WTC11 (cell line): ENCODE measurements around the gene ERF. TPM values are rescaled to one million over a fixed set of nuclear protein-coding genes. Genes with fewer than 3 reads are reported as not detected.
A peak's percentile ranks its signal among the peaks of the same experiment; 100 is the strongest.

Experiments
- ATAC-seq: fragments of 200-7000 bp; cut with Tn5 transposase; 2 replicates; pipeline ENCODE4 v1.10.0; 2021; ENCODE audit warnings: mild to moderate bottlenecking, moderate library complexity
- CTCF ChIA-PET: fragments of 300-600 bp; sonication (Branson Sonifier 250); formaldehyde crosslinking; loops from one replicate; lab custom pipeline; 2021; ENCODE audit warnings: antibody characterized with exemption; lab: Charles Lee
- POLR2A ChIA-PET: fragments of 350-600 bp; sonication (Branson Sonifier 250); formaldehyde crosslinking; loops from one replicate; lab custom pipeline; 2021; ENCODE audit warnings: antibody characterized with exemption; lab: Charles Lee
- DNase-seq: peaks from one replicate; pipeline ENCODE4 v3.0.0; 2021; ENCODE audit warnings: low spot score
- H3K27ac Mint-ChIP-seq: 2 replicates; pipeline ENCODE4 v1.8.0; 2021; ENCODE audit warnings: mixed read lengths
- H3K27me3 Mint-ChIP-seq: 2 replicates; pipeline ENCODE4 v1.8.0; 2021; ENCODE audit warnings: low read depth, mild to moderate bottlenecking, moderate library complexity, mixed read lengths
- H3K36me3 Mint-ChIP-seq: 2 replicates; pipeline ENCODE4 v1.8.0; 2021; ENCODE audit warnings: mixed read lengths
- H3K4me1 Mint-ChIP-seq: 2 replicates; pipeline ENCODE4 v1.8.0; 2022; ENCODE audit warnings: mixed read lengths
- H3K4me3 Mint-ChIP-seq: 2 replicates; pipeline ENCODE4 v1.8.0; 2021; ENCODE audit warnings: mild to moderate bottlenecking, moderate library complexity, mixed read lengths
- H3K9me3 Mint-ChIP-seq: 2 replicates; pipeline ENCODE4 v1.8.0; 2021; ENCODE audit warnings: mixed read lengths
- CREB1 ChIP-seq: sonication (generic); formaldehyde crosslinking; IDR thresholded peaks from 2 replicates; pipeline ENCODE4 v1.8.0; 2023; ENCODE audit warnings: mild to moderate bottlenecking, missing genetic modification reagents
- ELF4 ChIP-seq: sonication (generic); formaldehyde crosslinking; IDR thresholded peaks from 2 replicates; pipeline ENCODE4 v1.8.1; 2022; ENCODE audit warnings: low read depth, mild to moderate bottlenecking, moderate library complexity, missing genetic modification reagents
- EMX1 ChIP-seq: fragments of 250-450 bp; sonication (Bioruptor Pico); IDR thresholded peaks from 2 replicates; pipeline ENCODE4 v1.8.0; 2021; ENCODE audit warnings: mild to moderate bottlenecking
- ESRRA ChIP-seq: sonication (generic); formaldehyde crosslinking; IDR thresholded peaks from 2 replicates; pipeline ENCODE4 v1.8.1; 2022; ENCODE audit warnings: mild to moderate bottlenecking, missing genetic modification reagents, borderline replicate concordance
- FOXJ3 ChIP-seq: sonication (generic); formaldehyde crosslinking; IDR thresholded peaks from 2 replicates; pipeline ENCODE4 v1.9.0; 2021; ENCODE audit warnings: missing genetic modification reagents, mild to moderate bottlenecking, borderline replicate concordance
- FOXK1 ChIP-seq: sonication (generic); formaldehyde crosslinking; IDR thresholded peaks from 2 replicates; pipeline ENCODE4 v1.8.0; 2022; ENCODE audit warnings: mild to moderate bottlenecking, moderate library complexity, missing genetic modification reagents
- FOXP1 ChIP-seq: sonication (generic); formaldehyde crosslinking; IDR thresholded peaks from 2 replicates; pipeline ENCODE4 v1.8.0; 2022; ENCODE audit warnings: missing genetic modification reagents, mild to moderate bottlenecking, moderate library complexity, borderline replicate concordance
- JAZF1 ChIP-seq: fragments of 250-450 bp; sonication (Bioruptor Pico); IDR thresholded peaks from 2 replicates; pipeline ENCODE4 v1.9.0; 2021; ENCODE audit warnings: moderate library complexity, mild to moderate bottlenecking, inconsistent platforms
- KAT7 ChIP-seq: sonication (generic); formaldehyde crosslinking; IDR thresholded peaks from 2 replicates; pipeline ENCODE4 v1.8.1; 2023; ENCODE audit warnings: missing genetic modification reagents, mild to moderate bottlenecking, borderline replicate concordance
- NFE2L1 ChIP-seq: sonication (generic); formaldehyde crosslinking; IDR thresholded peaks from 2 replicates; pipeline ENCODE4 v1.8.1; 2023; ENCODE audit warnings: missing genetic modification reagents
- NR2C2 ChIP-seq: sonication (generic); formaldehyde crosslinking; IDR thresholded peaks from 2 replicates; pipeline ENCODE4 v1.8.0; 2022; ENCODE audit warnings: mild to moderate bottlenecking, missing genetic modification reagents
- PRRX2 ChIP-seq: fragments of 250-450 bp; sonication (Bioruptor Pico); IDR thresholded peaks from 2 replicates; pipeline ENCODE4 v1.8.0; 2021; ENCODE audit warnings: mild to moderate bottlenecking
- RELA ChIP-seq: sonication (generic); formaldehyde crosslinking; IDR thresholded peaks from 2 replicates; pipeline ENCODE4 v1.8.1; 2022; ENCODE audit warnings: missing genetic modification reagents, mild to moderate bottlenecking, borderline replicate concordance
- RORB ChIP-seq: fragments of 250-450 bp; sonication (Bioruptor Pico); IDR thresholded peaks from 2 replicates; pipeline ENCODE4 v1.9.0; 2021; ENCODE audit warnings: mild to moderate bottlenecking
- TCF7 ChIP-seq: sonication (generic); formaldehyde crosslinking; IDR thresholded peaks from 2 replicates; pipeline ENCODE4 v1.8.0; 2022; ENCODE audit warnings: mild to moderate bottlenecking, low read depth, missing genetic modification reagents, moderate library complexity
- TEAD1 ChIP-seq: sonication (generic); formaldehyde crosslinking; IDR thresholded peaks from 2 replicates; pipeline ENCODE4 v1.8.0; 2022; ENCODE audit warnings: mild to moderate bottlenecking, missing genetic modification reagents
- ZNF121 ChIP-seq: sonication (generic); formaldehyde crosslinking; IDR thresholded peaks from 2 replicates; pipeline ENCODE4 v1.8.0; 2023; ENCODE audit warnings: missing genetic modification reagents
- ZNF219 ChIP-seq: sonication (generic); formaldehyde crosslinking; IDR thresholded peaks from 2 replicates; pipeline ENCODE4 v1.8.0; 2023; ENCODE audit warnings: missing genetic modification reagents, mild to moderate bottlenecking, borderline replicate concordance
- ZNF317 ChIP-seq: sonication (generic); formaldehyde crosslinking; IDR thresholded peaks from 2 replicates; pipeline ENCODE4 v1.8.1; 2023; ENCODE audit warnings: low read depth, mild to moderate bottlenecking, moderate library complexity, missing genetic modification reagents, borderline replicate concordance
- ZNF396 ChIP-seq: fragments of 250-450 bp; sonication (Bioruptor Pico); IDR thresholded peaks from 2 replicates; pipeline ENCODE4 v1.8.0; 2021; ENCODE audit warnings: mild to moderate bottlenecking, moderate library complexity, borderline replicate concordance
- ZNF423 ChIP-seq: fragments of 250-450 bp; sonication (Bioruptor Pico); IDR thresholded peaks from 2 replicates; pipeline ENCODE4 v2.1.2; 2022; ENCODE audit warnings: mild to moderate bottlenecking, moderate library complexity
- total RNA-seq: library from RNA; stranded (reverse); gene quantifications from 3 replicates; pipeline ENCODE4 v1.2.3, GENCODE V29; 2021
- TF ChIP-seq, protein P1 (sequence below): fragments of 250-450 bp; sonication (Bioruptor Pico); IDR thresholded peaks from 2 replicates; pipeline ENCODE4 v1.9.0; 2021; ENCODE audit warnings: mild to moderate bottlenecking, borderline replicate concordance
- TF ChIP-seq, protein P2 (sequence below): sonication (generic); formaldehyde crosslinking; IDR thresholded peaks from 2 replicates; pipeline ENCODE4 v1.8.1; 2022; ENCODE audit warnings: low read depth, mild to moderate bottlenecking, moderate library complexity, missing genetic modification reagents, borderline replicate concordance
- TF ChIP-seq, protein P3 (sequence below): sonication (generic); formaldehyde crosslinking; IDR thresholded peaks from 2 replicates; pipeline ENCODE4 v1.8.0; 2022; ENCODE audit warnings: mild to moderate bottlenecking, missing genetic modification reagents
- TF ChIP-seq, protein P4 (sequence below): fragments of 250-450 bp; sonication (Bioruptor Pico); IDR thresholded peaks from 2 replicates; pipeline ENCODE4 v2.1.2; 2022; ENCODE audit warnings: mild to moderate bottlenecking, moderate library complexity
- TF ChIP-seq, protein P5 (sequence below): fragments of 200-600 bp; IDR thresholded peaks from 2 replicates; pipeline ENCODE4 v1.8.0; 2022; ENCODE audit warnings: antibody characterized with exemption

ERF gene
- total RNA-seq, 1 experiment from 2014 or later: 65.9 TPM

DNA sequence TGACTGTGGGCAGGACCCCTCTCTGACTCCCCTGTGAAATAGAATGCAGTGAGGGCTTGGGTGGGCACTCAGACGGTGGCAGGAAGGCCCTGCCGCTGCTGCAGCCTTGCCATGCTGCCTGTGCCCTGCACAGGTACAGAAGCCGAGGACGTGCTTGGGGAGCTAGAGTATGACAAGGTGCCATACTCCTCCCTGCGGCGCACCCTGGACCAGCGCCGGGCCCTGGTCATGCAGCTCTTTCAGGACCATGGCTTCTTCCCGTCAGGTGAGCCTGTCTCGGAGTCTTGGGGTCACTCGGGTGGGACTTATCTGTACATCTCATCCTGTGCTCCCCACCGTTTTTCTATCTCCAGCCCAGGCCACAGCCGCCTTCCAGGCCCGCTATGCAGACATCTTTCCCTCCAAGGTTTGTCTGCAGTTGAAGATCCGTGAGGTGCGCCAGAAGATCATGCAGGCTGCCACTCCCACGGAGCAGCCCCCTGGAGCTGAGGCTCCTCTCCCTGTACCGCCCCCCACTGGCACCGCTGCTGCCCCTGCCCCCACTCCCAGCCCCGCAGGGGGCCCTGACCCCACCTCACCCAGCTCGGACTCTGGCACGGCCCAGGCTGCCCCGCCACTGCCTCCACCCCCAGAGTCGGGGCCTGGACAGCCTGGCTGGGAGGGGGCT lies 39.7 kb upstream of the ERF start:
- no peak overlapping the region for H3K27ac Mint-ChIP-seq
- TF ChIP-seq ZNF219 (CRISPR knock-in tag) (no peak), ZNF423 (no peak), FOXP1 (CRISPR knock-in tag) (no peak), RELA (CRISPR knock-in tag) (no peak), CREB1 (CRISPR knock-in tag) (no peak), ZNF317 (no peak), FOXJ3 (CRISPR knock-in tag) (no peak)
- TF ChIP-seq, protein P1, sequence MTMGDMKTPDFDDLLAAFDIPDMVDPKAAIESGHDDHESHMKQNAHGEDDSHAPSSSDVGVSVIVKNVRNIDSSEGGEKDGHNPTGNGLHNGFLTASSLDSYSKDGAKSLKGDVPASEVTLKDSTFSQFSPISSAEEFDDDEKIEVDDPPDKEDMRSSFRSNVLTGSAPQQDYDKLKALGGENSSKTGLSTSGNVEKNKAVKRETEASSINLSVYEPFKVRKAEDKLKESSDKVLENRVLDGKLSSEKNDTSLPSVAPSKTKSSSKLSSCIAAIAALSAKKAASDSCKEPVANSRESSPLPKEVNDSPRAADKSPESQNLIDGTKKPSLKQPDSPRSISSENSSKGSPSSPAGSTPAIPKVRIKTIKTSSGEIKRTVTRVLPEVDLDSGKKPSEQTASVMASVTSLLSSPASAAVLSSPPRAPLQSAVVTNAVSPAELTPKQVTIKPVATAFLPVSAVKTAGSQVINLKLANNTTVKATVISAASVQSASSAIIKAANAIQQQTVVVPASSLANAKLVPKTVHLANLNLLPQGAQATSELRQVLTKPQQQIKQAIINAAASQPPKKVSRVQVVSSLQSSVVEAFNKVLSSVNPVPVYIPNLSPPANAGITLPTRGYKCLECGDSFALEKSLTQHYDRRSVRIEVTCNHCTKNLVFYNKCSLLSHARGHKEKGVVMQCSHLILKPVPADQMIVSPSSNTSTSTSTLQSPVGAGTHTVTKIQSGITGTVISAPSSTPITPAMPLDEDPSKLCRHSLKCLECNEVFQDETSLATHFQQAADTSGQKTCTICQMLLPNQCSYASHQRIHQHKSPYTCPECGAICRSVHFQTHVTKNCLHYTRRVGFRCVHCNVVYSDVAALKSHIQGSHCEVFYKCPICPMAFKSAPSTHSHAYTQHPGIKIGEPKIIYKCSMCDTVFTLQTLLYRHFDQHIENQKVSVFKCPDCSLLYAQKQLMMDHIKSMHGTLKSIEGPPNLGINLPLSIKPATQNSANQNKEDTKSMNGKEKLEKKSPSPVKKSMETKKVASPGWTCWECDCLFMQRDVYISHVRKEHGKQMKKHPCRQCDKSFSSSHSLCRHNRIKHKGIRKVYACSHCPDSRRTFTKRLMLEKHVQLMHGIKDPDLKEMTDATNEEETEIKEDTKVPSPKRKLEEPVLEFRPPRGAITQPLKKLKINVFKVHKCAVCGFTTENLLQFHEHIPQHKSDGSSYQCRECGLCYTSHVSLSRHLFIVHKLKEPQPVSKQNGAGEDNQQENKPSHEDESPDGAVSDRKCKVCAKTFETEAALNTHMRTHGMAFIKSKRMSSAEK (CRISPR knock-in tag): no peak
- TF ChIP-seq, protein P2, sequence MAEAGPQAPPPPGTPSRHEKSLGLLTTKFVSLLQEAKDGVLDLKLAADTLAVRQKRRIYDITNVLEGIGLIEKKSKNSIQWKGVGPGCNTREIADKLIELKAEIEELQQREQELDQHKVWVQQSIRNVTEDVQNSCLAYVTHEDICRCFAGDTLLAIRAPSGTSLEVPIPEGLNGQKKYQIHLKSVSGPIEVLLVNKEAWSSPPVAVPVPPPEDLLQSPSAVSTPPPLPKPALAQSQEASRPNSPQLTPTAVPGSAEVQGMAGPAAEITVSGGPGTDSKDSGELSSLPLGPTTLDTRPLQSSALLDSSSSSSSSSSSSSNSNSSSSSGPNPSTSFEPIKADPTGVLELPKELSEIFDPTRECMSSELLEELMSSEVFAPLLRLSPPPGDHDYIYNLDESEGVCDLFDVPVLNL (CRISPR knock-in tag): no peak
- peaks cover 25% of the 10 kb centered on the region for H3K36me3 Mint-ChIP-seq
- no peaks in the 10 kb centered on the region for H3K27me3 Mint-ChIP-seq
- no peak for ATAC-seq
- H3K9me3 Mint-ChIP-seq: no peaks in the 10 kb centered on the region
- ChIA-PET CTCF (interaction anchor here (0.5 to 3.6 kb wide), 12 partner anchors 9 to 224 kb away, joined by 3 to 30 read pairs (median 4); no protein-coding TSS in a partner anchor), POLR2A (interaction anchor here (0.7 kb wide), 1 partner anchor 62 kb away, joined by 4 read pairs; no protein-coding TSS in a partner anchor)
- no peak overlapping the region for H3K4me3 Mint-ChIP-seq
- peaks cover 15% of the 10 kb centered on the region for H3K4me1 Mint-ChIP-seq
- DNase-seq: no peak

DNA sequence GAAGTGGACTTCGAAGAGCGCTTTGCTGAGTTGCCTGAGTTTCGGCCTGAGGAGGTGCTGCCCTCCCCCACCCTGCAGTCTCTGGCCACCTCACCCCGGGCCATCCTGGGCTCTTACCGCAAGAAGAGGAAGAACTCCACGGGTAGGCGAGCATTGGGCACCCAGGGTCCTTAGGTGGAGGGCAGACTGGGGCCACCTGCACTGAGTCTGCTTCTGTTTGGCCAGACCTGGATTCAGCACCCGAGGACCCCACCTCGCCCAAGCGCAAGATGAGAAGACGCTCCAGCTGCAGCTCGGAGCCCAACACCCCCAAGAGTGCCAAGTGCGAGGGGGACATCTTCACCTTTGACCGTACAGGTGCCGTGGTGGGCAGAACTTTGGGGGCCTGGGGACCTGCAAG lies 39.0 kb upstream of the ERF start:
- H3K36me3 Mint-ChIP-seq: peaks cover 27% of the 10 kb centered on the region
- H3K27me3 Mint-ChIP-seq: no peaks in the 10 kb centered on the region
- CTCF ChIA-PET: interaction anchor here (0.8 to 3.6 kb wide), 5 partner anchors 9 to 48 kb away, joined by 3 to 30 read pairs (median 3); no protein-coding TSS in a partner anchor
- H3K27ac Mint-ChIP-seq: peak overlapping the region; percentile 57; the same call in 1 of the 2 replicates
- POLR2A ChIA-PET: no interaction called here
- ATAC-seq (no peak), DNase-seq (no peak)
- H3K9me3 Mint-ChIP-seq: no peaks in the 10 kb centered on the region
- H3K4me1 Mint-ChIP-seq: peaks cover 15% of the 10 kb centered on the region
- H3K4me3 Mint-ChIP-seq: no peak overlapping the region
- TF ChIP-seq JAZF1 (CRISPR knock-in tag): no peak
- no peak for TF ChIP-seq KAT7 (CRISPR knock-in tag)
- TF ChIP-seq, protein P3, sequence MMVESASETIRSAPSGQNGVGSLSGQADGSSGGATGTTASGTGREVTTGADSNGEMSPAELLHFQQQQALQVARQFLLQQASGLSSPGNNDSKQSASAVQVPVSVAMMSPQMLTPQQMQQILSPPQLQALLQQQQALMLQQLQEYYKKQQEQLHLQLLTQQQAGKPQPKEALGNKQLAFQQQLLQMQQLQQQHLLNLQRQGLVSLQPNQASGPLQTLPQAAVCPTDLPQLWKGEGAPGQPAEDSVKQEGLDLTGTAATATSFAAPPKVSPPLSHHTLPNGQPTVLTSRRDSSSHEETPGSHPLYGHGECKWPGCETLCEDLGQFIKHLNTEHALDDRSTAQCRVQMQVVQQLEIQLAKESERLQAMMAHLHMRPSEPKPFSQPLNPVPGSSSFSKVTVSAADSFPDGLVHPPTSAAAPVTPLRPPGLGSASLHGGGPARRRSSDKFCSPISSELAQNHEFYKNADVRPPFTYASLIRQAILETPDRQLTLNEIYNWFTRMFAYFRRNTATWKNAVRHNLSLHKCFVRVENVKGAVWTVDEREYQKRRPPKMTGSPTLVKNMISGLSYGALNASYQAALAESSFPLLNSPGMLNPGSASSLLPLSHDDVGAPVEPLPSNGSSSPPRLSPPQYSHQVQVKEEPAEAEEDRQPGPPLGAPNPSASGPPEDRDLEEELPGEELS (CRISPR knock-in tag): no peak
- TF ChIP-seq ESRRA (CRISPR knock-in tag): no peak
- no peak for TF ChIP-seq NR2C2
- no peak for TF ChIP-seq ELF4
- TF ChIP-seq FOXK1 (CRISPR knock-in tag): no peak
- TF ChIP-seq, protein P4, sequence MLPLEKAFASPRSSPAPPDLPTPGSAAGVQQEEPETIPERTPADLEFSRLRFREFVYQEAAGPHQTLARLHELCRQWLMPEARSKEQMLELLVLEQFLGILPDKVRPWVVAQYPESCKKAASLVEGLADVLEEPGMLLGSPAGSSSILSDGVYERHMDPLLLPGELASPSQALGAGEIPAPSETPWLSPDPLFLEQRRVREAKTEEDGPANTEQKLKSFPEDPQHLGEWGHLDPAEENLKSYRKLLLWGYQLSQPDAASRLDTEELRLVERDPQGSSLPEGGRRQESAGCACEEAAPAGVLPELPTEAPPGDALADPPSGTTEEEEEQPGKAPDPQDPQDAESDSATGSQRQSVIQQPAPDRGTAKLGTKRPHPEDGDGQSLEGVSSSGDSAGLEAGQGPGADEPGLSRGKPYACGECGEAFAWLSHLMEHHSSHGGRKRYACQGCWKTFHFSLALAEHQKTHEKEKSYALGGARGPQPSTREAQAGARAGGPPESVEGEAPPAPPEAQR (CRISPR knock-in tag): no peak
- TF ChIP-seq PRRX2 (CRISPR knock-in tag): no peak
- TF ChIP-seq ZNF121 (CRISPR knock-in tag): no peak
- TF ChIP-seq RORB (CRISPR knock-in tag): no peak
- TF ChIP-seq, protein P5, sequence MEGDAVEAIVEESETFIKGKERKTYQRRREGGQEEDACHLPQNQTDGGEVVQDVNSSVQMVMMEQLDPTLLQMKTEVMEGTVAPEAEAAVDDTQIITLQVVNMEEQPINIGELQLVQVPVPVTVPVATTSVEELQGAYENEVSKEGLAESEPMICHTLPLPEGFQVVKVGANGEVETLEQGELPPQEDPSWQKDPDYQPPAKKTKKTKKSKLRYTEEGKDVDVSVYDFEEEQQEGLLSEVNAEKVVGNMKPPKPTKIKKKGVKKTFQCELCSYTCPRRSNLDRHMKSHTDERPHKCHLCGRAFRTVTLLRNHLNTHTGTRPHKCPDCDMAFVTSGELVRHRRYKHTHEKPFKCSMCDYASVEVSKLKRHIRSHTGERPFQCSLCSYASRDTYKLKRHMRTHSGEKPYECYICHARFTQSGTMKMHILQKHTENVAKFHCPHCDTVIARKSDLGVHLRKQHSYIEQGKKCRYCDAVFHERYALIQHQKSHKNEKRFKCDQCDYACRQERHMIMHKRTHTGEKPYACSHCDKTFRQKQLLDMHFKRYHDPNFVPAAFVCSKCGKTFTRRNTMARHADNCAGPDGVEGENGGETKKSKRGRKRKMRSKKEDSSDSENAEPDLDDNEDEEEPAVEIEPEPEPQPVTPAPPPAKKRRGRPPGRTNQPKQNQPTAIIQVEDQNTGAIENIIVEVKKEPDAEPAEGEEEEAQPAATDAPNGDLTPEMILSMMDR: no peak
- TF ChIP-seq EMX1: no peak
- TF ChIP-seq TEAD1 (CRISPR knock-in tag): no peak
- no peak for TF ChIP-seq CREB1 (CRISPR knock-in tag)
- TF ChIP-seq TCF7 (CRISPR knock-in tag): no peak
- TF ChIP-seq NFE2L1 (CRISPR knock-in tag): no peak
- no peak for TF ChIP-seq ZNF396
